Stimulated activated CD8-positive, alpha-beta memory T cell treated with anti-CD3 and anti-CD28 coated beads, Interleukin-4, amount 100 ng/mL, for 4 hours (primary cell): ENCODE results near the gene NAT8.
"Not testable (repeated sequence)": the region's sequence is repeated elsewhere in the genome, so short reads cannot be mapped to it uniquely, and the experiment has no call there.

ENCODE experiments used
- DNase-seq, 2 donors: peaks; one replicate each; pipeline ENCODE4 v3.0.0-alpha.2; 2020; ENCODE audit warnings: low read depth in 2 of 2, low spot score in 1 of 2

Gene NAT8

DNA sequence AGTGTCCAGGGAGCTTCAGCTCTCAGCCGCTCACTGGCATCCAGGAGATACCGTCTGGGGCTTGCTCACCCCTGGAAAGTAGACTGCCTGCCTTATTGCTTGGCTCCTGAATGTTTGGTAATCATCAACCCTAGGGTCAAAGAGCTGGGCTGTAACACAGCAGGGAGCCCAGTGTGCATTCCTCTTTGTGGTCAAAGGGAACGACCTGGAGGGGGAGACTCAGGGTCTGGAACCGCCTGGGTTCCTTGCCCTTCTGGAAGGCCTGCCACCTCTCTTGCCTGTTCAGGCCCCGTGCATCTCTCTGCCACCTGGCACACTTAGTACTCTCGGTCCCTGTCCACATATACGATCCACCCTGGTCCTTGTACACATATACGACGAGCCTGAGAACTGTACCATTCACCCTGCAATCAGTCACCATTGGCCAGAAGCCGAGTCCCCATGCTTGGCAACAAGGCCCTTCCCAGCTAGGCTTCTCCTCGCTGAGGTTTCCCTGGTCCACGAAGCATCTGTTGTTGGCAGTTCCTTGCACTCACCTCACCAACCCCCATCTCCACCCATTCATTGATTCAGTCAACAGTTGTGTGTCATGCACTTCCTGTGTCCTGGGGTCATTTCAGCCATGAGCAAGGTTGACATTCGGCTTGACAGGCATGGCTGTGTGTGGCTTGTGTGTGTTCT lies at the start of gene NAT8:
NAT8 (minus strand) TSS at position 85 of the 681 bp plus-strand sequence. CDS start 794 bp downstream, outside the sequence.
- no peak for DNase-seq

- DNase-seq, result not testable (repeated sequence)
These were observed 48.3 kb upstream of the NAT8 start for GRCh38 chr2:73690372-73691088.

GRCh38 chr2:73688494-73688893 lies 46.3 kb upstream of the NAT8 start:
- not testable (repeated sequence) for DNase-seq

DNA sequence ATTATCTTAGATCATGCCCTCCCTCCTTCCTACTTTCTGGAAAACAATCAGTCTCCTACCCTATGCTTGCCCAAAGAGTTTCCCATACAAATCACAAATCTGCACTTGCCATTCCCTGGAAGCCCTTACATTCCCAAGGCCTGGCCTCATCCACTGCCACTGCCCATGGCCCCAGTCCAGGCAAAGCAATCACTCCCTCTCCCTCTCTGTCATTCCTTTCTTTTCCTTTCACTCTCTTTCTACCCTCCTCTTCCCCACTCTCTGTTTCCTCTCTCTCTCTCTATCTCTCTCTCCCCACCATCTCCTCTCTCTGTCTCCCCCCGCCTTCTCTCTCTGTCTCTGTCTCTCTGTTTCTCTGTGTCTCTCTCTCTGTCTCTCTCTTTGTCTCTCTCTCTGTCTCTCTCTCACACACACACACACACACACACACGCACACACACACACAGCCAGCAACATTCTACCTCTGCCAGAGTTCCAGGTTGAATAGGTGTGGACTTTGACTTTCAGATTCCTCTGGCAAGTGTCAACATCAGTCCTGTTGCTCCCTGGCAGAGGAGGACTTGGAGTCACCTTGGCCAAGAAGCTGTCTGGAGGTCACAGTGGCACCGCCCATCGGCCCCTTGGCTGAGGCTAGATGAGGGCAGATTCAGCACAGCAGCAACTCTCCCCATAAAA lies 43.7 kb upstream of the NAT8 start:
- DNase-seq, result no peak

GRCh38 chr2:73684905-73685304 lies 42.7 kb upstream of the NAT8 start:
- not testable (repeated sequence) for DNase-seq

DNA sequence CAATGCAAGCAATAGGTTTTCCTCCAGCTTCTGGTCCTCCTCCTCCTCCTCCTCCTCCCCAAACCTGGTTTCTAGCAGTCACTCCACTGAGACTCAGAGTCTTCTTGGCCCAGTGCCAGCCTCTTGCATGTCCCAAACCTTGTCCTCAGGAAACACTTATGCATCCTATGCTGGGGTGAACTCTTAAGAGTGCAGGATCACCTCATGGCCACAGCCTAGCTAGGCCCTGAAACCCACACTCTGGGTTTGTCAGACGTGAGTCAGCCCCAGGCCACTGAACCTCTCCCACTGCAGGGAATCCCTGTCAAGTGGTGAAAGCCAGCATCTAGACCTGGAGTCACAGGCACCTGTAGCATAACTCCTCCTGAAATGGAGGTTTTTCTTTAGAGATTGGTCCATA lies 42.1 kb upstream of the NAT8 start:
- not testable (repeated sequence) for DNase-seq

DNA sequence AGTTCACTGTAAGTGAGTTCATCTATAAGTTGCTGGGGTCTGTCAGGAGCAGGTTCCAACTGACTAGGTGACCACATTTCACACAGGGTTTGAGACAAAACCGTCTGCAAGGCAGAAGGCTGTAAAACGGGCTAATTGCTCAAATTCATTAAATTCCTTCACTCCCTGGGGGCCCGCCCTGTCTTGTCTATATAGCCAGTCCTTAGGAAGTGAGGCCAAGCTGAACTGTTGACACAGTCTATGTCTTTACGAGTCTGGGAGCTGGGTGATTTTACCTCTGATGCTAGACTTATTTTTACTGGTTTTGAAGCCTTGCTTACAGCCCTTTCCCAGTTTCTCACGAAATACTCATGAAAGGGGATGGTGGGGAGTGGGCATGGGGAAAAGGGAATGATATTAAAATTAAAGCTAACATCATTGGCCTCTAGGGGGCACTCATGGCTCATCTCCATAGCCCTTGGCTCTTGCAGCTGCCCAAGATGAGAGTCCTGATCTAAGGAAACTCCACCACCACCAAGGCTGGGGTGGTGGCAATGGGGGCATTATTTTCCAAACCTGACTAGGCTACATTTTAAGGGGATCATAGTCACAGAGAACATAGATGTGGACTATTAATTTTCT lies 37.8 kb upstream of the NAT8 start:
- DNase-seq, result not testable (repeated sequence)

- DNase-seq, result not testable (repeated sequence)
These were observed 37.0 kb upstream of the NAT8 start for GRCh38 chr2:73679237-73679636.

DNA sequence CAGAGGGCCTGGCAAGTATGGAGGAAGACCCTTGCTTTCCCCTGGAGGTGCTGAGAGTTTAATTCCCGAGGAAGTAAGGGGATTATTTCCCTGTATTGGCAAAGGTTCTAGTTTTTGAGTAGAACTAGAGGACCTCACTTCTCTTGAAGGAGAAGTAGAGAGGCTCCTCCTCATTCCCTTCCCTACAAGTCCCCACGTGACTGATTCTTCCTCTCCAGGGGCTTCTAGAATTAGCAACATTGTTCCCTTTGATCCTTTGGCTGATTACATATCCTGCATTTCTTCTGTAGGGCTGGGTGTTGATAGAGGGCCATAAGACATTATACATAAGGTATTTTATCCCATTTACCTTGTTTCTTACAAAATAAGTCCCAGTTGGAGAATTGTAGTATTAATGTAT lies 35.8 kb upstream of the NAT8 start:
- not testable (repeated sequence) for DNase-seq

GRCh38 chr2:73676211-73676610 lies 34.0 kb upstream of the NAT8 start:
- DNase-seq, result not testable (repeated sequence)

- DNase-seq, result not testable (repeated sequence)
These were observed 32.5 kb upstream of the NAT8 start for GRCh38 chr2:73674696-73675157.

- DNase-seq, result not testable (repeated sequence)
These were observed 27.8 kb upstream of the NAT8 start for GRCh38 chr2:73669976-73670375.

- not testable (repeated sequence) for DNase-seq
These were observed 25.0 kb upstream of the NAT8 start for GRCh38 chr2:73667239-73667638.

GRCh38 chr2:73654175-73654574 lies 12.0 kb upstream of the NAT8 start:
- no peak for DNase-seq

GRCh38 chr2:73652348-73652747 lies 10.1 kb upstream of the NAT8 start:
- DNase-seq, result no peak

DNA sequence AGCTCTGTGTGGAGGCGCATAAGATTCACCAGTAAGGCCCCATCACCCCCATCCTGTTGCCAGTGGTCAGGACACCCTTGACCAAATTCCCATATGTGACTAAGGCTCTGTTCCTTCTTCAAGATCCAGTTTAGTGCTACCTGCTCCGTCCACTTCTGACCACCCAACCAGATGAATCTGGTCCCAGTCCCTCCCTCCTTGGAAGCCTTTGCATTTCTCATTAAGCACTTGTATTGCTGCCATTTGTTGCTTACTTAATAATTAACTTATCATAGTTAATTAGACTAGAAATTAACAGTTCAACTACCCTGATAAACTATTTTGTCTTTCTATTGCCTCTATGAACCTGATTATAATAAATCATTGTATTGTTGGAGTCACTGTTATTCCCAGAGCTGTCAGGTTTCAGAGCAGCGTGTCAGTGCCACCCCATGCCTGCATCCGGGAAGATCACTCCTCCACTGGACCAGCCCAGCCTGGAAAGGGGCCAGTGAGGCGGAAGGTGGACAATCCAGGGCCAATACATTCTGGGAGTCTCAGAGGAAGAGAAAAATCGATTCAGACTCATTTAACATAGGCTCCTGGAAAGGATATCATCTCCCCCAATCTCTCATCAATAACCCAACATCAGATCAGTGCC lies 9.5 kb upstream of the NAT8 start:
- DNase-seq, result no peak

- not testable (repeated sequence) for DNase-seq
These were observed 5.5 kb upstream of the NAT8 start for GRCh38 chr2:73647690-73648089.

DNA sequence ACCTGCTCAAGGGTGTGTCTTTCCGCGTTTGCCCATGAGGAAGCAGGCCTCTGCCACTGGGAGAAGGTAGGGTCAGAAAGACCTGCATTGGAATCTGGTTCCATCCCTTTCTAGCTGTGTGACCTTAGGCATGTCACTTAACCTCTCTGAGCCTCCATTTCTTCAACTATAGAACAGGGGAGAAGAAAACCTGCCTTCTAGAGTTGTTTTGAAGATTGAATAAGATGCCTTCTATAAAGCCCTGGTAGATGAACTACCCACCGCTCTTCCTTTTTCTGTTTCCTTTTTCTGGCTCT lies 507 bp downstream of the NAT8 start:
- no peak for DNase-seq

- no peak for DNase-seq
These were observed 1.1 kb downstream of the NAT8 start for GRCh38 chr2:73640946-73641766.

DNA sequence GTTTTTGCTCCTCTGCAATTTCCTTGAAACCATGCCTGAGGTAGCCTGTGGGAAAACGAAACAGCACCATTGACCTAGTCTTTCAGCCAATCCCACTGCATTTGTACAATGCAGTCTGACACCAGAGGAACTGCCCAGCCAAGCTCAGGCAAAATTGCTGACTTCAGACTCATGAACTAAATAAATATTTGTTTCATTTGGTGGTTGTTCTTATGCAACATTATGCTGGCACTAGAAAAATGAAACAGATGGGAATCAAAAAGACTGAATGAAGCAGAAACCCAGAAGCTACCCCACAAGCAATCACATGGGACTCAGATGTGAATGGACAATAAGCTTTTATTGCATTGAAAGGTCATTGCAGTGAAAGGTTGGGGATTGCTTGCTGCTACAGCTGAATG lies 1.7 kb downstream of the NAT8 start:
- DNase-seq, result no peak
